IMR-90 (cell line): ENCODE data around the gene NPTX1. TPM values are rescaled to one million over a fixed set of nuclear protein-coding genes. Genes with fewer than 3 reads are reported as not detected.

Experiments
- ATAC-seq: fragments of 200-7000 bp; cut with Tn5 transposase; 2 replicates; pipeline ENCODE4 v1.9.1; 2020; ENCODE audit warnings: low read depth, mild to moderate bottlenecking, moderate library complexity
- BruUV-seq: library from RNA; stranded (reverse); fragments of 400-500 nt; replicated peaks from 2 replicates; lab custom pipeline; 2021; lab: Mats Ljungman, UMichigan
- CTCF ChIA-PET: fragments of 300-600 bp; formaldehyde crosslinking; extraction: SDS; loops from one replicate; lab custom pipeline; 2021; ENCODE audit warnings: antibody characterized with exemption; lab: Yijun Ruan, JAX
- POLR2A ChIA-PET: fragments of 300-600 bp; sonication (Branson Sonifier 250); formaldehyde crosslinking; loops from one replicate; lab custom pipeline; 2022; ENCODE audit warnings: antibody characterized with exemption; ENCODE audit not compliant: unreplicated experiment; lab: Charles Lee
- DNase-seq: peaks from one replicate; pipeline ENCODE4 v3.0.0; 2013
- H2AFZ ChIP-seq: replicated peaks from 2 replicates; pipeline ENCODE3; 2013; ENCODE audit warnings: low read length, mild to moderate bottlenecking; ENCODE audit not compliant: poor library complexity
- H2AK5ac ChIP-seq: 2 replicates; pipeline ENCODE4 v1.6.1; 2013; ENCODE audit warnings: low read depth, low read length, inconsistent platforms
- H2AK9ac ChIP-seq: replicated peaks from 2 replicates; pipeline ENCODE3; 2013; ENCODE audit warnings: mild to moderate bottlenecking, low read depth, low read length, moderate library complexity; ENCODE audit not compliant: poor library complexity
- H2BK120ac ChIP-seq: 2 replicates; pipeline ENCODE4 v1.6.1; 2013; ENCODE audit warnings: low read depth, low read length, inconsistent platforms
- H2BK15ac ChIP-seq: 3 replicates; pipeline ENCODE4 v1.6.1; 2013; ENCODE audit warnings: low read depth, low read length, inconsistent platforms
- H2BK20ac ChIP-seq: 2 replicates; pipeline ENCODE4 v1.6.1; 2013; ENCODE audit warnings: low read depth, mild to moderate bottlenecking, inconsistent platforms, low read length, moderate library complexity
- H2BK5ac ChIP-seq: 2 replicates; pipeline ENCODE4 v1.6.1; 2013; ENCODE audit warnings: mild to moderate bottlenecking, low read depth, low read length, inconsistent platforms; ENCODE audit not compliant: poor library complexity, severe bottlenecking
- H3K14ac ChIP-seq: replicated peaks from 2 replicates; pipeline ENCODE4 v1.6.1; 2013; ENCODE audit warnings: low read depth, low read length, inconsistent platforms
- H3K18ac ChIP-seq: 2 replicates; pipeline ENCODE4 v1.6.1; 2013; ENCODE audit warnings: low read depth, low read length, control low read depth
- H3K23ac ChIP-seq: 2 replicates; pipeline ENCODE4 v1.6.1; 2013; ENCODE audit warnings: low read depth, low read length, inconsistent platforms
- H3K27ac ChIP-seq: 2 replicates; pipeline ENCODE4 v1.5.1; 2013; ENCODE audit warnings: mild to moderate bottlenecking, control low read depth, low read length; ENCODE audit not compliant: insufficient read depth
- H3K27me3 ChIP-seq: 2 replicates; pipeline ENCODE4 v1.6.1; 2013; ENCODE audit warnings: low read length; ENCODE audit not compliant: control insufficient read depth, insufficient read depth
- H3K36me3 ChIP-seq: 2 replicates; pipeline ENCODE4 v1.6.1; 2013; ENCODE audit warnings: low read length, mixed read lengths; ENCODE audit not compliant: control insufficient read depth, insufficient read depth
- H3K4ac ChIP-seq: 2 replicates; pipeline ENCODE4 v1.6.1; 2013; ENCODE audit warnings: low read depth, low read length, inconsistent platforms
- H3K4me1 ChIP-seq: 2 replicates; pipeline ENCODE4 v1.6.1; 2013; ENCODE audit warnings: low read length, mixed read lengths; ENCODE audit not compliant: control insufficient read depth, insufficient read depth
- H3K4me2 ChIP-seq: 2 replicates; pipeline ENCODE4 v1.6.1; 2013; ENCODE audit warnings: low read depth, mild to moderate bottlenecking, control low read depth, low read length, moderate library complexity
- H3K4me3 ChIP-seq: 2 replicates; pipeline ENCODE4 v1.5.1; 2013; ENCODE audit warnings: low read depth, mild to moderate bottlenecking, control low read depth, low read length, moderate library complexity; ENCODE audit not compliant: insufficient read depth
- H3K56ac ChIP-seq: 2 replicates; pipeline ENCODE4 v1.6.1; 2013; ENCODE audit warnings: low read length, inconsistent platforms; ENCODE audit not compliant: insufficient read depth; ENCODE audit errors: extremely low read depth
- H3K79me1 ChIP-seq, 2 experiments: 2 replicates each; pipeline ENCODE4 v1.6.1; 2013; ENCODE audit warnings: low read length in 2 of 2, inconsistent platforms in 1 of 2, low read depth in 1 of 2
- H3K9ac ChIP-seq: 2 replicates; pipeline ENCODE4 v1.6.1; 2013; ENCODE audit warnings: low read depth, low read length, control low read depth
- H3K9me1 ChIP-seq: 2 replicates; pipeline ENCODE4 v1.6.1; 2013; ENCODE audit warnings: low read length, inconsistent platforms; ENCODE audit not compliant: insufficient read depth
- H3K9me3 ChIP-seq: 2 replicates; pipeline ENCODE4 v1.6.1; 2013; ENCODE audit warnings: low read length; ENCODE audit not compliant: control insufficient read depth, insufficient read depth
- H4K20me1 ChIP-seq: 2 replicates; pipeline ENCODE4 v1.6.1; 2013; ENCODE audit warnings: low read length, inconsistent platforms; ENCODE audit not compliant: insufficient read depth
- H4K5ac ChIP-seq: 2 replicates; pipeline ENCODE4 v1.6.1; 2013; ENCODE audit warnings: mild to moderate bottlenecking, low read depth, low read length, control low read depth
- H4K8ac ChIP-seq, 2 experiments: 2 replicates each; pipeline ENCODE4 v1.6.1; 2013; ENCODE audit warnings: low read depth in 2 of 2, low read length in 2 of 2, control low read depth in 1 of 2, inconsistent platforms in 1 of 2
- H4K91ac ChIP-seq: 2 replicates; pipeline ENCODE4 v1.6.1; 2013; ENCODE audit warnings: low read depth, low read length, inconsistent platforms; ENCODE audit not compliant: insufficient read depth
- BHLHE40 ChIP-seq: fragments of 150-350 bp; IDR thresholded peaks from 2 replicates; pipeline ENCODE4 v1.6.1; 2016; ENCODE audit warnings: mild to moderate bottlenecking, low read depth, low read length
- MXI1 ChIP-seq: IDR thresholded peaks from 2 replicates; pipeline ENCODE4 v1.6.1; 2012; ENCODE audit warnings: low read depth, mild to moderate bottlenecking, low read length, moderate library complexity, borderline replicate concordance
- WGBS, 2 experiments: methylation state at CpG; one replicate each; pipeline versions ENCODE4 v1.1.5 to v1.1.7; 2013; ENCODE audit warnings: missing lambda C conversion rate in 2 of 2; ENCODE audit not compliant: insufficient read length in 1 of 2; ENCODE audit errors: extremely low coverage in 2 of 2; 5-methylcytosine and 5-hydroxymethylcytosine counted together
- dilution Hi-C: fragments of 300-500 bp; cut with HindIII; formaldehyde crosslinking; loops from one replicate; pipeline ENCODE4 v1.14.3; 2018; ENCODE audit warnings: low sequenced_read_pairs; ENCODE audit not compliant: unreplicated experiment
- in situ Hi-C: fragments of 300-500 bp; cut with MboI; formaldehyde crosslinking; loops from 3 replicates; pipeline ENCODE4 v1.14.3; 2019; ENCODE audit warnings: low sequenced_read_pairs, inconsistent platforms, mixed read lengths
- intact Hi-C: fragments of 100-400 bp; cut with micrococcal nuclease; formaldehyde crosslinking; loops from 2 replicates; pipeline ENCODE4 v1.10.0; 2022
- polyA plus RNA-seq, 3 experiments: library from polyadenylated mRNA; depleted of rRNA; stranded (reverse); fragments of >200 nt; gene quantifications; 2 replicates each; pipeline ENCODE4 v1.2.3, GENCODE V29; 2012; ENCODE audit warnings: low replicate concordance in 1 of 3
- total RNA-seq: library from RNA; depleted of rRNA; stranded (reverse); fragments of >200 nt; gene quantifications from 2 replicates; pipeline ENCODE4 v1.2.3, GENCODE V29; 2012

NPTX1 gene
- total and polyA plus RNA-seq, 2 of the 4 experiments (the other 2 are of a cell fraction) = 20.8 to 39.5 TPM

- H3K9me3 ChIP-seq = no peaks in the 10 kb centered on the region
- H3K27ac ChIP-seq = no peak overlapping the region
- 69% methylated on average over 7 of the region's 9 CpGs; no CpG with 5 or more reads in 1 of the 2 experiments for WGBS, 2 experiments
- H3K79me1 ChIP-seq = 0 out of 4 replicates have a peak, but pooled peaks cover 0 to 5% of the 10 kb centered on the region in 2 experiments
- H3K23ac ChIP-seq = no peak overlapping the region
- intact Hi-C loops (no loop called here), in situ Hi-C loops (no loop called here), dilution Hi-C loops (no loop called here)
- TF ChIP-seq BHLHE40 (no peak), MXI1 (no peak)
- H2AK5ac ChIP-seq = no peak overlapping the region
- H3K27me3 ChIP-seq = peaks cover under 1% of the 10 kb centered on the region; the same call in 1 of the 2 replicates
- H2BK5ac ChIP-seq = no peak overlapping the region
- H3K4me3 ChIP-seq = no peak overlapping the region
- H4K20me1 ChIP-seq = no peaks in the 10 kb centered on the region
- H3K4me1 ChIP-seq = peaks cover 15% of the 10 kb centered on the region
- H2BK15ac ChIP-seq = peak overlapping the region; percentile 82; the same call in 1 of the 3 replicates
- DNase-seq = no peak
- no peak for ATAC-seq
- peaks cover 5% of the 10 kb centered on the region for H3K9me1 ChIP-seq
- H3K4ac ChIP-seq = no peak overlapping the region
- peak overlapping the region; percentile 43; the same call in 1 of the 2 replicates for H4K91ac ChIP-seq
- no peaks in the 10 kb centered on the region for H3K36me3 ChIP-seq
- no peak overlapping the region for H2BK120ac ChIP-seq
- CTCF ChIA-PET = no interaction called here
- H3K9ac ChIP-seq = no peak overlapping the region
- BruUV-seq = no TSS peak
- POLR2A ChIA-PET = no interaction called here
- H2AFZ ChIP-seq = no peak overlapping the region
- H2BK20ac ChIP-seq = no peak overlapping the region
- no peak overlapping the region for H2AK9ac ChIP-seq
- H4K8ac ChIP-seq = no peak overlapping the region
- H3K4me2 ChIP-seq = no peak overlapping the region
- no peak overlapping the region for H3K56ac ChIP-seq
- no peak overlapping the region for H3K14ac ChIP-seq
- no peak overlapping the region for H3K18ac ChIP-seq
- H4K5ac ChIP-seq = no peak overlapping the region
Measured at GRCh38 chr17:80499560-80499959, 23.2 kb upstream of the NPTX1 start.
